ENCODE data around the gene CCSAP. TPM values are rescaled to one million over a fixed set of nuclear protein-coding genes. Genes with fewer than 3 reads are reported as not detected.

Gene CCSAP
- total and polyA plus RNA-seq, 2 of the 4 experiments (the other 2 are of a cell fraction), result 2.3 to 3.8 TPM

Small RNAs within 50 kb of the gene (microRNA-seq; reads per million reads assigned to microRNA genes)
- not detected for gene RNU6-180P (ENCODE audit: insufficient read depth, insufficient read length)

Small RNAs within 50 kb of the gene (small RNA-seq; reads per million reads assigned to genes)
- gene RNU6-180P, result 0 to 7.8 (median 0.57) reads per million in 5 experiments

Other genes with a start within 250 kb of the CCSAP start
- gene RAB4A, start 71.9 kb downstream of the CCSAP start, total RNA-seq (2012; rRNA removed), result 26.2 and 33.3 TPM in 2 replicates
- gene RAB4A, start 71.9 kb downstream of the CCSAP start, polyA plus RNA-seq (2012; rRNA removed), result 23.9 and 25.6 TPM in 2 replicates
- not detected in 2 replicates for gene ACTA1, start 91.0 kb upstream of the CCSAP start, total RNA-seq (2012; rRNA removed)
- gene ACTA1, start 91.0 kb upstream of the CCSAP start, polyA plus RNA-seq (2012; rRNA removed), result not detected in 2 replicates
- gene NUP133, start 165.3 kb upstream of the CCSAP start, total RNA-seq (2012; rRNA removed), result 30.5 and 33.1 TPM in 2 replicates
- gene NUP133, start 165.3 kb upstream of the CCSAP start, polyA plus RNA-seq (2012; rRNA removed), result 13.4 and 14.1 TPM in 2 replicates
- 10.9 and 13.3 TPM in 2 replicates for gene ABCB10, start 215.7 kb upstream of the CCSAP start, total RNA-seq (2012; rRNA removed)
- 5.9 and 6.5 TPM in 2 replicates for gene ABCB10, start 215.7 kb upstream of the CCSAP start, polyA plus RNA-seq (2012; rRNA removed)

Data from IMR-90 (cell line).